LNCaP clone FGC (cell line): ENCODE results near the gene MDM4.

Experiments used
- DNase-seq: peaks from one replicate; pipeline ENCODE4 v3.0.0-alpha.2; 2011; ENCODE audit warnings: low read depth
- H3K4me3 ChIP-seq: 2 replicates; pipeline ENCODE4 v1.5.1; 2011; ENCODE audit warnings: mild to moderate bottlenecking, low read depth, low read length, control low read depth
- CTCF ChIP-seq: IDR thresholded peaks from 2 replicates; pipeline ENCODE4 v1.5.1; 2012; ENCODE audit warnings: mild to moderate bottlenecking; ENCODE audit not compliant: control insufficient read depth, insufficient read depth; ENCODE audit errors: extremely low read depth

MDM4 gene

GRCh38 chr1:204472660-204473059 lies 43.5 kb upstream of the MDM4 start:
- DNase-seq: no peak
- no peak overlapping the region for H3K4me3 ChIP-seq
- no peak for TF ChIP-seq CTCF

- DNase-seq: no peak
- H3K4me3 ChIP-seq: no peak overlapping the region
- no peak for TF ChIP-seq CTCF
Observed at GRCh38 chr1:204473400-204473965, 42.7 kb upstream of the MDM4 start.

GRCh38 chr1:204475656-204476432 lies 40.4 kb upstream of the MDM4 start:
- DNase-seq: no peak
- no peak overlapping the region for H3K4me3 ChIP-seq
- TF ChIP-seq CTCF: no peak

GRCh38 chr1:204476563-204476962 lies 39.6 kb upstream of the MDM4 start:
- no peak for TF ChIP-seq CTCF
- H3K4me3 ChIP-seq: no peak overlapping the region
- no peak for DNase-seq

- TF ChIP-seq CTCF: no peak
Observed at GRCh38 chr1:204477036-204477740, 39.0 kb upstream of the MDM4 start.

GRCh38 chr1:204478172-204478899 lies 37.9 kb upstream of the MDM4 start:
- no peak overlapping the region for H3K4me3 ChIP-seq
- no peak for TF ChIP-seq CTCF
- DNase-seq: no peak

More at GRCh38 chr1:204477036-204477740, 39.0 kb upstream of the MDM4 start:
- no peak overlapping the region for H3K4me3 ChIP-seq
- DNase-seq: no peak
